GM10248 (cell line): ENCODE data around the gene NUP62.

Experiments used
- CTCF ChIA-PET: fragments of 300-600 bp; sonication (Branson Sonifier 250); formaldehyde crosslinking; extraction: SDS; loops from one replicate; lab custom pipeline; 2021; ENCODE audit warnings: antibody characterized with exemption; lab: Yijun Ruan, JAX
- POLR2A ChIA-PET: fragments of 350-650 bp; sonication (Branson Sonifier 250); formaldehyde crosslinking; extraction: SDS; loops from one replicate; lab custom pipeline; 2020; ENCODE audit warnings: antibody characterized with exemption; lab: Yijun Ruan, JAX
- DNase-seq: peaks from one replicate; pipeline ENCODE4 v3.0.0; 2012; ENCODE audit errors: extremely low spot score
- TF ChIP-seq, protein P1 (sequence below): IDR thresholded peaks from 2 replicates; pipeline ENCODE4 v1.5.1; 2012; ENCODE audit warnings: mild to moderate bottlenecking, low read depth; ENCODE audit errors: extremely low read depth, missing control alignments, control extremely low read depth

NUP62 gene, protein sequence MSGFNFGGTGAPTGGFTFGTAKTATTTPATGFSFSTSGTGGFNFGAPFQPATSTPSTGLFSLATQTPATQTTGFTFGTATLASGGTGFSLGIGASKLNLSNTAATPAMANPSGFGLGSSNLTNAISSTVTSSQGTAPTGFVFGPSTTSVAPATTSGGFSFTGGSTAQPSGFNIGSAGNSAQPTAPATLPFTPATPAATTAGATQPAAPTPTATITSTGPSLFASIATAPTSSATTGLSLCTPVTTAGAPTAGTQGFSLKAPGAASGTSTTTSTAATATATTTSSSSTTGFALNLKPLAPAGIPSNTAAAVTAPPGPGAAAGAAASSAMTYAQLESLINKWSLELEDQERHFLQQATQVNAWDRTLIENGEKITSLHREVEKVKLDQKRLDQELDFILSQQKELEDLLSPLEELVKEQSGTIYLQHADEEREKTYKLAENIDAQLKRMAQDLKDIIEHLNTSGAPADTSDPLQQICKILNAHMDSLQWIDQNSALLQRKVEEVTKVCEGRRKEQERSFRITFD

DNA sequence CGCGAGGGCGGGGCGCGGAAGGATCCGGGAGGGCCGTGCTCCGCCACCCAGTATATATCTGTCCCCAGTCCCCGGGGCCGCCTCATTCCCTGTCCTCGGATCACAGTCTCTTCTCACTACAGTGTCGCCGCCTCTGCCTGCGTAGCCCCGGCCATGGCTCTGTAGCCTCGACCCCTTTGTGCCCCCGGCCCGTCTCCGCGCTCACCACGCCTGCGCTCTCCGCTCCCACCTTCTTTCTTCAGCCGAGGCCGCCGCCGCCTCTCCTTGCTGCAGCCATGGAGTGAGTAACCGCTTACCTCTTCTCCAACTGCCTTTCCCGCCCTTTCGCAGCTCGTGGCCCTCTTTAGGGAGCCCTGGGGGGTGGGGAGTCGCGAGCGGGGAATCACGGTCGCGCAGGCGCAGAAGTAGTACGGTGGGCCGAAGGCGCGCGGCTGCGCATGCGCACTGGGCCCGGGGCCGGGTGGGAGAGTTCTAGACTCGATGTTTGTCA lies at the start of gene NUP62, which contains the start of gene ATF5:
Gene NUP62, minus strand, starts transcription at position 384 of the 490 bp plus-strand sequence. CDS start 19,697 bp downstream, outside the sequence.
Gene ATF5, plus strand, starts transcription at position 85 of the 490 bp plus-strand sequence. CDS start 1,646 bp downstream, outside the sequence.
- CTCF ChIA-PET, result interaction anchor here (1.1 to 4.8 kb wide), 3 partner anchors 9 to 54 kb away, joined by 5 to 23 read pairs (median 7); no protein-coding TSS in a partner anchor

DNA sequence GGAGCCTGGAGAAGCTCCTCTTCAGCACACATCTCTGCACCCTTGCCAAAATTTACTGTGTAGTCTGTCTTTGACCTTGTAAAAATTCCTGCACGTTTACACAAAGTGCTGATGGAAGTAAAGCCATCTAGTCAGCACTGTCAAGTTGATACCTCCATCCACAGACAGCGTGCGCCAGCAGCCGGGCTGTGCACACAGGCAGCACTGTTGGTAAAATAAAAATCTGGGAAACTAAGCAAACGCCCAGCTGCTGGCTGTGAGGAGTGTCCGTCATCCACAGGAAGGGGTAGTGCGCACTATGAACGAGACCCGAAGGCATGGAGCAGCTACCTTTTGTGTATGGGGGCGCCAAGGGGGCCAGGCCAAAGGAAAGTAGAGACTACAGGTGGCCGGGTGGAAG lies 49.0 kb upstream of the NUP62 start:
- ChIA-PET CTCF (interaction anchor here (0.9 to 2.7 kb wide), 4 partner anchors 12 to 41 kb away, joined by 3 to 11 read pairs (median 4); no protein-coding TSS in a partner anchor), POLR2A (no interaction called here)
- DNase-seq, result no peak
- TF ChIP-seq, protein P1, sequence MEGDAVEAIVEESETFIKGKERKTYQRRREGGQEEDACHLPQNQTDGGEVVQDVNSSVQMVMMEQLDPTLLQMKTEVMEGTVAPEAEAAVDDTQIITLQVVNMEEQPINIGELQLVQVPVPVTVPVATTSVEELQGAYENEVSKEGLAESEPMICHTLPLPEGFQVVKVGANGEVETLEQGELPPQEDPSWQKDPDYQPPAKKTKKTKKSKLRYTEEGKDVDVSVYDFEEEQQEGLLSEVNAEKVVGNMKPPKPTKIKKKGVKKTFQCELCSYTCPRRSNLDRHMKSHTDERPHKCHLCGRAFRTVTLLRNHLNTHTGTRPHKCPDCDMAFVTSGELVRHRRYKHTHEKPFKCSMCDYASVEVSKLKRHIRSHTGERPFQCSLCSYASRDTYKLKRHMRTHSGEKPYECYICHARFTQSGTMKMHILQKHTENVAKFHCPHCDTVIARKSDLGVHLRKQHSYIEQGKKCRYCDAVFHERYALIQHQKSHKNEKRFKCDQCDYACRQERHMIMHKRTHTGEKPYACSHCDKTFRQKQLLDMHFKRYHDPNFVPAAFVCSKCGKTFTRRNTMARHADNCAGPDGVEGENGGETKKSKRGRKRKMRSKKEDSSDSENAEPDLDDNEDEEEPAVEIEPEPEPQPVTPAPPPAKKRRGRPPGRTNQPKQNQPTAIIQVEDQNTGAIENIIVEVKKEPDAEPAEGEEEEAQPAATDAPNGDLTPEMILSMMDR, result no peak

More for the DNA sequence above, at the start of gene NUP62, which contains the start of gene ATF5:
- POLR2A ChIA-PET, result interaction anchor here (0.6 to 3.9 kb wide), 14 partner anchors 8 to 400 kb away, joined by 3 to 36 read pairs (median 4); partner anchors contain the start of genes AKT1S1 and TBC1D17
- peak; percentile 96 for DNase-seq
- TF ChIP-seq, protein P1, result no peak

GRCh38 chr19:49977881-49978280 lies 48.6 kb upstream of the NUP62 start:
- ChIA-PET CTCF (interaction anchor here (1.2 to 1.6 kb wide), 2 partner anchors 11 to 40 kb away, joined by 4 to 5 read pairs; no protein-coding TSS in a partner anchor), POLR2A (no interaction called here)
- no peak for DNase-seq
- TF ChIP-seq, protein P1, result no peak

GRCh38 chr19:49977076-49977475 lies 47.8 kb upstream of the NUP62 start:
- ChIA-PET CTCF (interaction anchor here (1.2 to 1.6 kb wide), 2 partner anchors 10 to 39 kb away, joined by 4 to 5 read pairs; no protein-coding TSS in a partner anchor), POLR2A (no interaction called here)
- no peak for DNase-seq
- TF ChIP-seq, protein P1, result no peak

DNA sequence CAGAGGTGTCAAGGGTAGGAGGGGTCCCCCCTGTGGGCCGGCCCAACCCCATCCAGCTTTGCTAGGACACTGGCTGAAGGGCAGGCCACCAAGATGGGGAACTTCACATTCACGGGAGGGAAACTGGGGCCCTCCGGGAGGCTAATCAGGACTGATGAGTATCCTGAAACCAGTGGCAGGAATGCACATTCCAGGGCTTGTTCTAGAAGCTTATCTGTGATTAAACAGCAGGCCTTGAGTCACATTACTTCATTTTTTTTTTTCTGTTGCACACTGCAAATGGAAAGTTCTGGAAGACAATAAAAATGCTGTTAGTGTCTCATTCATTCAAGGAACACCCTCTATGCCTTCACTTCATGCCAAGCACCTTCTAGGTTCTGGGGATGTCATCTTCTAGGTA lies 47.2 kb upstream of the NUP62 start:
- TF ChIP-seq, protein P1, result no peak
- POLR2A ChIA-PET, result no interaction called here
- CTCF ChIA-PET, result interaction anchor here (1.6 kb wide), 1 partner anchor 39 kb away, joined by 4 read pairs; no protein-coding TSS in a partner anchor
- no peak for DNase-seq

DNA sequence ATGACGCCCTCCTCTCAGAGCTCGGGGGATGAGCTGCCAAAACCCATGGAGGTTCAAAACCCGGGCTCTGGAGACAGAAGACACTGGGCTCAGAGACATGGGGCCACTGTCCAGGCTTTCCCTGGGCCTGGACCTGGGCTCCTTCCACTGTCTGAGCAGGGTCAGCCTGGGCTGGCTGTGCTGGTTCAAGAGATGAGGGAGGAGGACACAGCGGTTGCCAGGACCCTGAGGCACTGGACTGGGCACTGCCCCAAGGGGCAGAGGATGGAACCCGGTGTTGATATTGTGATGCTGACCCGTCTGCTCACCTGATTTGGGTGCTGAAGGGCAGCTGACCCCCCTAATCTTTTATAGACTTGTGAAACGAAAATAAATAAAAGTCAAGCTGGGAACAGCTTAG lies 45.7 kb upstream of the NUP62 start:
- no peak for DNase-seq
- POLR2A ChIA-PET, result no interaction called here
- CTCF ChIA-PET, result interaction anchor here (1.3 kb wide), 1 partner anchor 11 kb away, joined by 3 read pairs; no protein-coding TSS in a partner anchor
- TF ChIP-seq, protein P1, result no peak
